Esophagus squamous epithelium (tissue), 4 donors: ENCODE measurements around the gene HSPA12A.

ENCODE experiments used
- CTCF ChIP-seq, 6 experiments: fragments of 450-650 bp in 4 of 6; fragments of 200-600 bp in 2 of 6; sonication (generic) in 2 of 6; IDR thresholded peaks; one replicate each; pipeline ENCODE4 v1.5.1; 2016 to 2019; ENCODE audit warnings: antibody characterized with exemption in 6 of 6, mild to moderate bottlenecking in 4 of 6, moderate library complexity in 4 of 6
- POLR2A ChIP-seq, 4 donors: fragments of 450-650 bp; IDR thresholded peaks; one replicate each; pipeline ENCODE4 v1.6.1; 2017; ENCODE audit warnings: antibody characterized with exemption in 4 of 4, mild to moderate bottlenecking in 4 of 4, moderate library complexity in 3 of 4

- no peak for TF ChIP-seq POLR2A (IDR thresholded peaks at IDR 0.05)
- TF ChIP-seq CTCF (IDR thresholded peaks at IDR 0.05), result no peak
Measured at GRCh38 chr10:116785282-116785681, 42.9 kb upstream of the HSPA12A start.
